Measurements from ENCODE around the gene CASZ1.
A peak's percentile ranks its signal among the peaks of the same experiment; 100 is the strongest.

CASZ1 gene

DNA sequence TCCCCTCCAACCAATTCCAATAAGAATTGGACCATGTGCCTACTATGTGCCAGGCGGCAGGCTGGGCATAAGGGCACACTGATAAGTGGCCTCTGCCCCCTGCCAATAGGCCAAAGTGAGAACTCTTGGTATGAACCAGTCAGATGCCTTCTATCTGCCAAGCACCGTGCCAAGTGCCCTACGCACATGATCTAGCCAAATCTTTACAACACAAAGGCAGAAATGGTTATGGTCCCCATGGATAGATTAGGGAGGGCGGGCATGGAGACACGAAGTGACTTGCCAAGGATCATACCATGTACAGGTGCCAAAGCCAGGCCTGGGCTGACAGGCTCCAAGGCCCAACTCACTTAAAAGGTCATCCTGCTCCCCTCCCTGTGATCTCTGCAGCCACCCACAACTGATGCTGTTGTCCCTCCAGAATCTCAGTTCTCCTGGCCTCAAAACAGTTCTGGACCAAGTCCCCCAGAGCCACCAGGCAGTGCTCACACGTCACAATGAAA lies 32.1 kb downstream of the CASZ1 start:
- Mint-ChIP-seq H3K27ac (no peak overlapping the region), H3K27me3 (peaks cover 0 to 6% of the 10 kb centered on the region in 2 donors), H3K4me1 (no peaks in the 10 kb centered on the region), H3K4me3 (no peak overlapping the region), H3K9me3 (no peaks in the 10 kb centered on the region), H3K36me3 (no peaks in the 10 kb centered on the region)
- ATAC-seq (replicated peaks) (no peak), DNase-seq (no peak)

DNA sequence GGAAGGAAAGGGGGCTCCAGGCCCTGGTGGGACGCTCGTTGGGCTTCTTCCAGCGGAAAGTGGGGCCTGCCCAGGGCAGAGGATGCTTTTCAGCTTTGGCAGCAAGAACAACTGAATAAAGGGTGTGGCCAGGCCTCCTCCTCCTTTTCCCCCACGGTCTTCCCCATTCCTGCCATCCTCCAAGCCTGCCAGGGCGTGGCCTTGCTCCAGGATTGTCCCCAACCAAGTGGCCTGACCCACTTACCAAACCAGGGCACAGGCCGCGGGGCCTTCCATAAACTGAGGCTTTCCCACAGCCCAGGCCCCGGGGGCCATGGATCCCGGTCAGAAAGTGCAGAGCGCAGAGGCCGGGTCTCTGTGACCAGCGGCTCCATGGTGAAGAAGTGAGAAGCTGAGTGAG lies 33.6 kb downstream of the CASZ1 start:
- H3K27ac Mint-ChIP-seq = no peak overlapping the region
- no peak for DNase-seq
- no peaks in the 10 kb centered on the region for H3K36me3 Mint-ChIP-seq
- no peaks in the 10 kb centered on the region for H3K9me3 Mint-ChIP-seq
- ATAC-seq (replicated peaks) = no peak
- H3K27me3 Mint-ChIP-seq = peaks cover 3 to 10% of the 10 kb centered on the region in 2 donors
- H3K4me1 Mint-ChIP-seq = no peaks in the 10 kb centered on the region
- H3K4me3 Mint-ChIP-seq = no peak overlapping the region

DNA sequence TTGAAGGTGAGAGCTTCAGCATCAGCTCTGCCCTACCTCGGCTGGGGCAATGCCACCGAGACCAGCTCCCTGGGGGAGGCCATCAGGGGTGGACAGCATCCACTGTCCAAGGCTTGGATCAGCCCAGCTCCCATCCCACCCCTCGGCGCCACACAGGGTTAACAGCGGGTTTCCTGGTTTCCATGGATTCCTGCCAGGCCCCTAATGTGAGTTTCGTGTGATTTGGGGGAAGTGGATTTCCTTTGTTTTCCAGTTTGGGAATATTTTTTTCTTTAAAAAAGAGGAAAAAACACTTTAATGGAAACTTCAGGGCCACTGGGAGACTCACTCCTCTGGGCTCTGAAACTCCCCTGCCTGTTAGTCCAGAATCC lies 34.3 kb downstream of the CASZ1 start:
- Mint-ChIP-seq H3K27me3 (peaks cover 10 to 17% of the 10 kb centered on the region in 2 donors), H3K9me3 (no peaks in the 10 kb centered on the region), H3K36me3 (no peaks in the 10 kb centered on the region), H3K4me3 (no peak overlapping the region), H3K27ac (no peak overlapping the region), H3K4me1 (no peaks in the 10 kb centered on the region)
- no peak for DNase-seq
- ATAC-seq (replicated peaks) = no peak

DNA sequence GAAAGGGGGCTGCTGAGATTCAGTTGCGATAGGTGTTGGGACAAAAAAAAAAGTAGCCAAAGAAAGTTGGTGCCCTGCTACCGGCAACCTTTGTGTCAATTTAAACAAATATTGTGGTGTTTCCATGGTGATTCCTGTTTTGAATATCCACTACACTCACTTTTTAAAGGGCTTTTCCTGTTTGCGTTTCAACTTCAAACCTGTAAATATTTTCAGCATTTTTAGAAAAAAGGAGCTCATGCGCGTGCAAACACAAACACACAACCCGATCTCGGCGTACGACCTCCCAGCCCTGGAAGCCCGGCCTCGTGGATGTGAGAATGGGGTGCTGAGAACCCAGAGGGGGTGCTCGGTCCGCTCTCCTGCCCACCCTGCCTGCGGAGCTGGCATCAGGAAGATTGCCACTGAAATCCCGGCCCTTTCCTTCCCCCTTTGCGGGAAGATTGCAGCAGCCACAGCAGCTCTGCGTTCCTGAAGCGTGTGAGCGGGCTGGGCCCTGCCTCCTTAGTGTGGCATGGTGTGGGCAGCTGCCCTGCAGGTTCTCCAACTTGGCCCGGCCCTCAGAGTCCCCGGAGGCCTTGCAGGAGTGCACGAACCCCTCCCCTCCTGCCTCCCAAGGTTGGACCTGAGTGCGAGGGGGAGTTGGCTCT lies 34.8 kb downstream of the CASZ1 start:
- H3K9me3 Mint-ChIP-seq = no peaks in the 10 kb centered on the region
- H3K27me3 Mint-ChIP-seq = peaks cover 11 to 22% of the 10 kb centered on the region in 2 donors
- H3K27ac Mint-ChIP-seq = no peak overlapping the region
- H3K36me3 Mint-ChIP-seq = no peaks in the 10 kb centered on the region
- no peak for DNase-seq
- no peak overlapping the region for H3K4me3 Mint-ChIP-seq
- H3K4me1 Mint-ChIP-seq = no peaks in the 10 kb centered on the region
- ATAC-seq (replicated peaks) = no peak

DNA sequence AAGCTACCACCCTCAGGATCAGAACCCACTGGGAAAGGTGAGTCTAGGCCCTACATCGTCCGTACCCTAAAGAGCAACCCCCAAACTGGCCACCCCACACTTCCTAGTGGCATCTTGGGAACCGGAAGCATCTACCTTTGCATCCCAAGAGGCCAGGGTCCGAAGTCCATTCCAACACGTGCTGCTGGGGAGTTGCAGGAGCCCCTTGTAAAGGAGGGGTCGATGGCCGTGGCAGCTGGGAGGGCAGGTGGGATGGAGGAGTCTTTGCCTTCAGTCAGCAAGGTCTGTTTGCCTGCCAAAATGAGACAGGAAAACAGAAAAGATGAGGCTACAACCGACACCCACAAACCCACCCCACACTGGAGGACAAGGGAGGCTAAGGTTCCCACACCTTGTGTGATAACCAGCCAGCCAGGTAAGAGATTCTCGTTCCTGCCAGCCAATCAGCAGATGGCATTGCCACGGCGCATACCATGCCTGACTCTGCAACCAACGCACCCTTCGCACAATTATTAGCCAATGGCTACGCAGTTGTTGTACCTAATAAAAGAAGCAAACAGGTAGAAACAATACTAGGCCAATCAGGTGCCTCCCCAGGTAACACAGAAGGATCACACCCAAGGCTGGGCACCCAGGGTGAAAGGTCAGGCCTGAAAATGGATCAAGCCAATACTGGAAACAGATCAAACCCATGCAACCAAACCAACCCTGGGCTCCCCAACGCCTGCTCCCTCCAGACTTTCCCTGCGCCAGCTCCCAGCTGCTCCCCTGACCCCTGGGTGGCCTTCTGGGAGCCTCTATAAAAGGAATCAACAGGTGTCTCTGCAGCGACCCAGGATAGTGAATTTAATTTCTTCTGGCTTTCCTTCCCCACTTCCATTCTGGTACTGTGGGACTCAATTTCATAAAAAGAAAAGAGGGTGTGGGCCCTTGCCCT lies 35.6 kb downstream of the CASZ1 start:
- Mint-ChIP-seq H3K36me3 (no peaks in the 10 kb centered on the region), H3K27me3 (peaks cover 11 to 24% of the 10 kb centered on the region in 2 donors), H3K27ac (no peak overlapping the region), H3K9me3 (no peaks in the 10 kb centered on the region), H3K4me3 (no peak overlapping the region), H3K4me1 (peaks cover 2 to 4% of the 10 kb centered on the region in 2 donors)
- ATAC-seq (replicated peaks) (no peak), DNase-seq (no peak)

DNA sequence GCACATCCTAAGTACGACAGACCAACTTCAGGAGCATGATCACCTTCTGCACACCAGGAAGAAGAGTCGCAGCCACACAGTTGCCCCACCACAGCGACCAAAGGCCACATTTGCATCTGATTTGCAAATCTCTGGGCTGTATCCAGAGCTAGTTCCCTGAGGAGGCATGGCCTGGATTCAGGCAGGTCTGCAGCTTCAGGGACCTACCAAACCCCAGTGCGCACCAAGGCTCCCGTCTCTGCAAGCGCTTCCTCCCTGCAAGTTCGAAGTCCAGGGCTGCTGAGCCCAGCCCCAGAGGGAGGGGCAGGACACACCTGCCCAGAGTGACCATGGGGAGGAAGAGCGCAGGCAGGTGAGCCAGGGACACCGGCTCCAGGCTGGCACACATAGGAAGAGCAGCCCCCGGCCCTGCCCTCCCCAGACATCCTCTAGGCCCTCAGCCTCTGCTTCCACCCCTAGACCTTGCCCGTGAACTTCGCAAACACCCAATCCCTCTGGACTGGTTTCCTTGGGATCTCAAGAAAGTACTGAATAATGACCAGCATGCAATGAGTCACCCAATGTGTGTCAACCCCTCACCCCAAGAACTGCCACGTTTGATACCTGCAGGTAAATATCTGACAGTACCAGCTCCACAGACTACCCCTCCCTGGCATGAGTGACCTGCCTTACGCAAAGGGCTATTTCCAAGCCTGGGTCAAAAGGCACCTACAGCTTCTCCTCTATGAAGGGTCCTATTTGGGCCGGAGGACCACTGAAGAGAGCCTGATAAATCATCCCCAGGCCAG lies 36.8 kb downstream of the CASZ1 start:
- DNase-seq = no peak
- no peak overlapping the region for H3K27ac Mint-ChIP-seq
- no peak overlapping the region for H3K4me3 Mint-ChIP-seq
- H3K36me3 Mint-ChIP-seq = no peaks in the 10 kb centered on the region
- no peaks in the 10 kb centered on the region for H3K9me3 Mint-ChIP-seq
- ATAC-seq (replicated peaks) = no peak
- H3K4me1 Mint-ChIP-seq = peaks cover 4 to 7% of the 10 kb centered on the region in 2 donors
- H3K27me3 Mint-ChIP-seq = peaks cover 11 to 27% of the 10 kb centered on the region in 2 donors

DNA sequence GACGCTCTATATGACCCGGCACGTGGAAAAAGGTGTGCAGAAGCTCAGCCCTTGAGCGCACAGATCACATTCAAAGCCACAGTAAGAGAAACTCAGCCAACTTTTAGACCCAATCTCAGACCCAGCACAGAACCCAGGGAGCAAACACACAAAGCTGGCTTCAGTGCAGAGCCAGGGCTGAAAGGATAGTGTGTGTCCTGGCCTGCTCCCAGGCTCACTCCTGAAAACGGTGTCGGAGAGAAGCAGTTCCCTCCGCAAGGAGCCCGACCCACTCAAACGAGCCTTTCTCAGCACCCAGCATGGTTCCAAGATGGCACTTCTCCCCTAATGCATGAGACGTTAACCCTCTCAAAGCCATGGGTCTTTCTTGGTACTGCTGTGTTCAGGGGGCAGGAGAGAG lies 39.6 kb downstream of the CASZ1 start:
- H3K36me3 Mint-ChIP-seq = no peaks in the 10 kb centered on the region
- H3K27ac Mint-ChIP-seq = no peak overlapping the region
- H3K4me3 Mint-ChIP-seq = no peak overlapping the region
- no peak for ATAC-seq (replicated peaks)
- DNase-seq = no peak
- H3K27me3 Mint-ChIP-seq = peaks cover 24 to 28% of the 10 kb centered on the region in 2 donors
- H3K4me1 Mint-ChIP-seq = peaks cover 6 to 7% of the 10 kb centered on the region in 2 donors
- no peaks in the 10 kb centered on the region for H3K9me3 Mint-ChIP-seq

DNA sequence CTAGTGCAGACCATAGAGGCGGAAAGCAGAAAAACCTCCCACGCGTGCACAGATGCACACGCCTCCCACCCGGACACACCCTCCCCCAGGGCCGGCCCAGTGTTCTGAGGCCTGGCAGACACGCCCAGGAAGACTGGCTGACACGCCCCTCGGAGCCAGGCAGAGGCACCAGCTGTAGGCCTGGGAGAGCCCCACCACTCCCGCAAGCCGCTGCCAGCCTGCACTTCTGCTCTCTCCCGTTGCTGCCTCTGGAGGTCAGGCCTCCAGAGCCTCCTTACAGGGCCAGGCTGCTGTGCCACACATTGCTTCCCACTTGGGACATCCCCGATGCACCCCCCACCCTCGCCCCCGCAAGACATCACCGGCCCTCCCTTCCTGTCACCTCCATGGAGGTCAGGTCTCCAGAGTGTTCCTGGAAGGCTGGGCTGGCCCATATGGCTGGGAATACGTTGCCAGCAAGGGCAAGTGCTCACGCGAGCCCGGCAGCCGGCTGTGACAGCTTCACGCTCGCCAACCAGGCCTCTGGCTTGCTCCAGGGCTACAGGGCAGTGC lies 40.4 kb downstream of the CASZ1 start:
- ATAC-seq (replicated peaks) (peak; percentile 93 to 99), DNase-seq (peak; percentile 54)
- no peaks in the 10 kb centered on the region for H3K36me3 Mint-ChIP-seq
- H3K27ac Mint-ChIP-seq = no peak overlapping the region
- no peaks in the 10 kb centered on the region for H3K9me3 Mint-ChIP-seq
- peaks cover 6 to 7% of the 10 kb centered on the region in 2 donors for H3K4me1 Mint-ChIP-seq
- peaks cover 24 to 32% of the 10 kb centered on the region in 2 donors for H3K27me3 Mint-ChIP-seq
- no peak overlapping the region for H3K4me3 Mint-ChIP-seq

DNA sequence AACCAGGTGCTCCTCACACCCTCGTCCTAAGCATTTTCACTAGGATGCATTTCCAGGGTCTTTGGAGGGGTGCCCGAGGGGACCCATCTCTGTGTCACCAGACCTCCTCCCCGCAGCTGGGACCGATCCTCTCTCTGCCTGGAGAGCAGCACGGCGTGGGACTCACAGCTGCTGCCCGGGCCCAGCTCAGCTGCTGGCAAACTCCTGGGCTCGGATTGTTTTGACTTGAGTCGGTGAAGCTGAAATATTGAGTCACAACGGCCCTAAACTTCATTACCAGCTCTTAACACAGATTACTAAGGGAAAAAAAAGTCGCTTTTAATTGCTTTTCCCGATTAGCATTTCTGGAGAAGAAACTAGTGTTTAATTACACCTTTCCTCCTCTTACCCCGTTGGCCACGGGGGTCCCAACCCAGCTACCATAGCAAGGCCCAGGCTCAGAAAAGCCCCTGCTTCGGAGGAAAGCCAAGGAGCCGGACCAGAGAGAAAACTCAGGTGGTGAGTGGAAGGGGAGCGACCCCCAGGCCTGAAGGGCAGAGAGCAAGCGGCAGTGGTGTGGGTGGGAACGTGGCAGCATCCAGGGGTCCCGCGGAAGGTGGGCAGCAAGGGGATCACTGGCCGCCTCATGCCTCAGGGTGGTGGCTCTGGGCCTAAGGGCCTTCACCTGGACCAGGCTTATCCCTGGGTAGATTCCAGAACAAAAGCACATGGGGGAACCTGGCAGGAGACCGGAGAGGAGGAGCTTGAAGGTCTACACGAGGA lies 41.7 kb downstream of the CASZ1 start:
- Mint-ChIP-seq H3K27ac (no peak overlapping the region), H3K27me3 (peaks cover 24 to 33% of the 10 kb centered on the region in 2 donors), H3K9me3 (no peaks in the 10 kb centered on the region), H3K36me3 (no peaks in the 10 kb centered on the region), H3K4me1 (peaks cover 6 to 7% of the 10 kb centered on the region in 2 donors), H3K4me3 (no peak overlapping the region)
- no peak for DNase-seq
- ATAC-seq (replicated peaks) = no peak

DNA sequence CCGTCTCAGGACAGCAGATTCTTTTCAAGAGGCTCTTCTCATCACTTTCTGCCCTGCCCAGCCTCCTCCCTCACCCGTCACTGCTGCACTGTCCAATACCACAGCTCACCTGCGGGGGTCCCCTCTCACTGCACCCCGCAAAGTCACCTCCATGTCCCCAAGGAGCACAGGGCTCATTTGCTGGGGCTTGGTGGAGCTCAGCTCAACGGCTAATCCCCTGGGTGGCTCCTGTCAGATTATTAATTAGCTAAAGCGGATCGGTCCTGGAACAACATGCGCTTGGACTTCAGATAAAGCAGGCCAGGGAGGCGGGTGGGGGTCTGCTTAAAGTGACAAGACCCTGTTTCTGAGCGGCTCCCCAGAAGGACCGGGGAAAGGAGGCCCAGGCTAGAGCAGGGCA lies 43.1 kb downstream of the CASZ1 start:
- ATAC-seq (replicated peaks) = peak in 1 of 2 donors; percentile 44
- Mint-ChIP-seq H3K36me3 (no peaks in the 10 kb centered on the region), H3K4me1 (peaks cover 6 to 7% of the 10 kb centered on the region in 2 donors), H3K4me3 (no peak overlapping the region), H3K27me3 (peaks cover 24 to 33% of the 10 kb centered on the region in 2 donors), H3K9me3 (no peaks in the 10 kb centered on the region), H3K27ac (peak overlapping the region; percentile 28)
- no peak for DNase-seq

DNA sequence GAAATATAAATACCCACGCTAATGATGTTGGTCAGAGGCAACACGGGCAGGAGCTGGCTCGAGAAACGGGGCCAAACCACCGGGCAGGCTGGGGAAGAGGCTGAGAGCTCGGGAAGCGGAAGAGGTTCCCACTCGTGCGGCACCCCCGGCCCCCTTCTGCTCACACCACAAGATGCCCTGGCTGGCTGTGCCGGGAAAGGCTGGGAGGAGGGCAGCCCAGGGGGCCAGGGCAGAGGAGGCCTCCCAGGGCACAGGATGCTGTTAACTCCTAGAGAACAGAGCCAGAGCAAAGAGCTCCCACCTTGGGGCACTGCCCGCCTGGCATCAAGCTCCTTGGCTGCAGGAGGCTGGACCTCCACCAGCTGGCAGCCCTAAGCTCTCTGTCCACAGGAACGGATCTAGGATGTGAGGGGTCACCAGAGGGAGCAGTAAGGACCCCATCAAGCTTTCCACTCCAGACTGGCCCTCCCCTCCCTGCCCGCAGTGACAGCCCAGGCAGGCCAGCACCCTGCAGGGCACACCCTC lies 44.8 kb downstream of the CASZ1 start:
- Mint-ChIP-seq H3K27ac (no peak overlapping the region), H3K36me3 (no peaks in the 10 kb centered on the region), H3K9me3 (no peaks in the 10 kb centered on the region), H3K4me3 (no peak overlapping the region), H3K27me3 (peaks cover 13 to 17% of the 10 kb centered on the region in 2 donors), H3K4me1 (peaks cover 6 to 7% of the 10 kb centered on the region in 2 donors)
- ATAC-seq (replicated peaks) (no peak), DNase-seq (no peak)

DNA sequence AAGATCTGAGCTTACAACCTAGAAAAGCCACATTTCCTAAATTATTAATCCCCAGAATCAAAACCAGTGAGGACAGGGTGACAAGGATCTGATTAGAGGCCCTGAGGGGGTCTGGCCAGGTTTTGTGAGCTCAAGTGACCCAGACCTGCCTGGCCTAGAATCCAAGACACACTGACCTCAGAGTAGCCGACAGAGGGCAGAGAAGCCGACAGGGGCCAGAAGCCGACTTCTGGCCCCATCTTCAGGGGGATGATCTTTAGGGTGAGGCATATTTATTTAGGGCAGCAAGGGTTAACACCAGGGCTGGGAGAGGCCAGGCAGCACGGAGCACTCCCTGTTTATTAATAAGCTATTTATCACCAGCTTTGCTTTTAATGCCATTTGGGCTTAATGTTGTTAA lies 45.3 kb downstream of the CASZ1 start:
- no peaks in the 10 kb centered on the region for H3K9me3 Mint-ChIP-seq
- ATAC-seq (replicated peaks) (no peak), DNase-seq (no peak)
- H3K27ac Mint-ChIP-seq = no peak overlapping the region
- peaks cover 6% of the 10 kb centered on the region in 2 donors for H3K4me1 Mint-ChIP-seq
- H3K27me3 Mint-ChIP-seq = peaks cover 13 to 16% of the 10 kb centered on the region in 2 donors
- H3K36me3 Mint-ChIP-seq = no peaks in the 10 kb centered on the region
- no peak overlapping the region for H3K4me3 Mint-ChIP-seq

DNA sequence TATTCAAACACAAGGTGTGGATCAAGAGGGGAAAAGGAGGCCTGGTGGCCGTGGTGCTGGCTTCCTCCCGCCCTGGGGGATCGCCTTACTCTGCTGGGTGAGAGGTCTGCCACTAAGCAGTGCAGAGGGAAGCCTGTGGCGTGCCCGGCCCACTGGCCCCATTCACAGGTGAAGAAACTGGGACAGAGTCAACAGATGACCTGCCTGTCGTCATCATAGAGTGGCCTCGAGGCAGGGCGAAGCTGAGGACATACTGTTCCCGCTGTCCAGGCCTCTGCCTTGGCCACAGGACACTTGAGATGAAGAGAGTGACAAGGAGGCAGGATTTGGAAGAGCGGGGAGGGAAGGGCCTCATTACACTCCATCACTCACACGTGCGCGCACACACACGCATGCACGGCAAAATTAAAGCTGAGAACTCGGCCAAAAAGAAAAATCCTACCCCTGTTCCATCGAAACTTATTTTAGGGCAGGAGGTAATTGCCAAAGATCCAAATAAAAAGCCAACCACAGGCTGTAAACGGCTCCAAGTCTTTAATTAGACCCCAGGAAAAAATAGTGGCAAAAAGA lies 50.5 kb downstream of the CASZ1 start:
- Mint-ChIP-seq H3K4me1 (no peaks in the 10 kb centered on the region), H3K27me3 (peaks cover 17 to 19% of the 10 kb centered on the region in 2 donors), H3K4me3 (no peak overlapping the region), H3K27ac (no peak overlapping the region), H3K9me3 (no peaks in the 10 kb centered on the region), H3K36me3 (no peaks in the 10 kb centered on the region)
- ATAC-seq (replicated peaks) (no peak), DNase-seq (no peak)
